Retinal pigment epithelial cell (primary cell): Measurements from ENCODE around the gene ADAMTS14.

Experiments used
- DNase-seq: peaks from one replicate; pipeline ENCODE4 v3.0.0-alpha.2; 2010; ENCODE audit warnings: low read depth
- H3K4me3 ChIP-seq: 2 replicates; pipeline ENCODE4 v1.5.1; 2011; ENCODE audit warnings: mild to moderate bottlenecking, low read length, control low read depth, moderate library complexity
- CTCF ChIP-seq: conservative IDR thresholded peaks from 2 replicates; pipeline ENCODE4 v1.5.1; 2011; ENCODE audit warnings: low read depth, low read length, control low read depth, inconsistent platforms

Gene ADAMTS14

GRCh38 chr10:70749756-70750155 is 77.5 kb downstream of the ADAMTS14 start:
- no peak for TF ChIP-seq CTCF
- H3K4me3 ChIP-seq: no peak overlapping the region
- DNase-seq: no peak

- H3K4me3 ChIP-seq: no peak overlapping the region
- TF ChIP-seq CTCF: no peak
- DNase-seq: no peak
Measured at GRCh38 chr10:70750156-70750703, 77.9 kb downstream of the ADAMTS14 start.

- no peak for DNase-seq
- no peak for TF ChIP-seq CTCF
- no peak overlapping the region for H3K4me3 ChIP-seq
Measured at GRCh38 chr10:70751356-70751755, 79.0 kb downstream of the ADAMTS14 start.

- DNase-seq: no peak
- no peak for TF ChIP-seq CTCF
- H3K4me3 ChIP-seq: no peak overlapping the region
Measured at GRCh38 chr10:70751991-70752390, 79.7 kb downstream of the ADAMTS14 start.

GRCh38 chr10:70752571-70752970 is 80.3 kb downstream of the ADAMTS14 start:
- no peak overlapping the region for H3K4me3 ChIP-seq
- no peak for TF ChIP-seq CTCF

GRCh38 chr10:70753026-70753663 is 80.8 kb downstream of the ADAMTS14 start:
- no peak overlapping the region for H3K4me3 ChIP-seq
- no peak for TF ChIP-seq CTCF
- DNase-seq: no peak

More at GRCh38 chr10:70752571-70752970, 80.3 kb downstream of the ADAMTS14 start:
- no peak for DNase-seq

GRCh38 chr10:70753841-70754621 is 81.7 kb downstream of the ADAMTS14 start:
- H3K4me3 ChIP-seq: no peak overlapping the region
- DNase-seq: no peak
- TF ChIP-seq CTCF: no peak
